IPS-NIHi7 (cell line): ENCODE measurements around the gene HNRNPA2B1.
"Not testable (repeated sequence)": the region's sequence is repeated elsewhere in the genome, so short reads cannot be mapped to it uniquely, and the experiment has no call there.

Experiments used
- DNase-seq: peaks from one replicate; pipeline ENCODE4 v3.0.0; 2012; ENCODE audit warnings: mixed read lengths; ENCODE audit errors: extremely low spot score

The HNRNPA2B1 gene

DNA sequence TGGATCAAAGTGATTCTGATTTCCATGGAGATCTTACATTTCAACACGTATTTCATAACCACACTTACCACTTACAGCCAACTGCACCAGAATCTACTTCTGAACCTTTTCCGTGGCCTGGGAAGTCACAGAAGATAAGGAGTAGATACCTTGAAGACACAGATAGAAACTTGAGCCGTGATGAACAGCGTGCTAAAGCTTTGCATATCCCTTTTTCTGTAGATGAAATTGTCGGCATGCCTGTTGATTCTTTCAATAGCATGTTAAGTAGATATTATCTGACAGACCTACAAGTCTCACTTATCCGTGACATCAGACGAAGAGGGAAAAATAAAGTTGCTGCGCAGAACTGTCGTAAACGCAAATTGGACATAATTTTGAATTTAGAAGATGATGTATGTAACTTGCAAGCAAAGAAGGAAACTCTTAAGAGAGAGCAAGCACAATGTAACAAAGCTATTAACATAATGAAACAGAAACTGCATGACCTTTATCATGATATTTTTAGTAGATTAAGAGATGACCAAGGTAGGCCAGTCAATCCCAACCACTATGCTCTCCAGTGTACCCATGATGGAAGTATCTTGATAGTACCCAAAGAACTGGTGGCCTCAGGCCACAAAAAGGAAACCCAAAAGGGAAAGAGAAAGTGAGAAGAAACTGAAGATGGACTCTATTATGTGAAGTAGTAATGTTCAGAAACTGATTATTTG is 15.3 kb downstream of the HNRNPA2B1 start:
- DNase-seq = no peak

DNA sequence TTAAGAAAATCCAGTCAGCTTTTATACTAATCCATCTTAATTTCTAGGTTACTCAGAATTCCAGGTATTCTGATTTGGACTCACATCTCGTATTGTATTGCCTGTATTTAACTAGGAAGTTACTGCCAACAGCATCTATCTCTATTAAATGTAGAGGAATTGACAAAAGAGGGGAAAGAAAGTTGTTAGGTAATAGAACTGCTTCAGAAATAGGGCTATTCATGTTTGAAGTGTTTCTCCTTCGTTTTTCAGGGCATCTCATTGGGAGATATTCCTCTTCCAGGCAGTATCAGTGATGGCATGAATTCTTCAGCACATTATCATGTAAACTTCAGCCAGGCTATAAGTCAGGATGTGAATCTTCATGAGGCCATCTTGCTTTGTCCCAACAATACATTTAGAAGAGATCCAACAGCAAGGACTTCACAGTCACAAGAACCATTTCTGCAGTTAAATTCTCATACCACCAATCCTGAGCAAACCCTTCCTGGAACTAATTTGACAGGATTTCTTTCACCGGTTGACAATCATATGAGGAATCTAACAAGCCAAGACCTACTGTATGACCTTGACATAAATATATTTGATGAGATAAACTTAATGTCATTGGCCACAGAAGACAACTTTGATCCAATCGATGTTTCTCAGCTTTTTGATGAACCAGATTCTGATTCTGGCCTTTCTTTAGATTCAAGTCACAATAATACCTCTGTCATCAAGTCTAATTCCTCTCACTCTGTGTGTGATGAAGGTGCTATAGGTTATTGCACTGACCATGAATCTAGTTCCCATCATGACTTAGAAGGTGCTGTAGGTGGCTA is 16.1 kb downstream of the HNRNPA2B1 start:
- DNase-seq = not testable (repeated sequence)

DNA sequence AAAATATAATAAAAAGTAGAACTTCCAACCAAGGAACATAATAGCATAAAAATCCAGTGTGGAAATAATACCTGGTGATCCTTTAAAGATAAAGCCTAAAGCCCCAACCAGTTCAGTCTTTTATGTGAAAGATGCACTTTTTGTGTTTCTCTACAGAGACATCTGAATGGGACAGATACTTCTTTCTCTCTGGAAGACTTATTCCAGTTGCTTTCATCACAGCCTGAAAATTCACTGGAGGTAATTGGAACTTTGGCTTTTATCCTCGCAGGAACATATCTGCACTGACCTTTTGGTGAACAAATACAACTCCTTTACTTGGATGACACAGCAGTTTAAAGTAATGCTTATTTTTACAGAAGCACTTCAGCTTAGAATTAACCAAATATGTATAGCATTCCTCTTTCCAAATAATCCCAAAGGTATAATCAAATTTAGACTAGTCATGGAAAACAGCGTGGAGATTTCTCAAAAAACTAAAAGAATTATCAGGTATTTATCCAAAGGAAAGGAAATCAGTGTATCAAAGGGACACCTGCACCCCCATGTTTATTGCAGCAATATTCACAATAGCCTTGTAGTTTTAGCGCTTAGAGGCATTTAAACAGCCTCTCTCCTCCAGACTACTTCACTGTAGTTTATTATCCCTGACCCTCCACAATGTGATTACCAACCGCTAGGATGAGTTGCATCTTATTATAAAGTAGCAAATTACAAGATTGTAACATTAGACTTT is 16.8 kb downstream of the HNRNPA2B1 start:
- no peak for DNase-seq

DNA sequence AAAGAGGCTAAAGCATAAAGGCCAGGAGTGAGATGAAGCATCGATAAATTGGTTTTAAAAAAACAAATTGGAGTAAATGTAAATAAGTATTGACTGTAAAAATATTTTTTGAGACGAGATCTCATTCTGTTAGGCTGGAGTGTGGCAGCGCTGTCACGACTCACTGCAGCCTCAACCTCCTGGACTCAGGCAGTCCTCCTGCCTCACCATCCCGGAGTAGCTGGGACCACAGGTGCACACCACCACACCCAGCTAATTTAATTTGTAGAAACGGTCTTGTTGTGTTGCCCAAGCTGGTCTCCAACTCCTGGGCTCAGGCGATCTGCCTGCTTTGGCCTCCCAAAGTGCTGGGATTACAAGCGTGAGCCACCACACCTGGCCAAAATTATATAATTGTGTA is 17.8 kb downstream of the HNRNPA2B1 start:
- no peak for DNase-seq

DNA sequence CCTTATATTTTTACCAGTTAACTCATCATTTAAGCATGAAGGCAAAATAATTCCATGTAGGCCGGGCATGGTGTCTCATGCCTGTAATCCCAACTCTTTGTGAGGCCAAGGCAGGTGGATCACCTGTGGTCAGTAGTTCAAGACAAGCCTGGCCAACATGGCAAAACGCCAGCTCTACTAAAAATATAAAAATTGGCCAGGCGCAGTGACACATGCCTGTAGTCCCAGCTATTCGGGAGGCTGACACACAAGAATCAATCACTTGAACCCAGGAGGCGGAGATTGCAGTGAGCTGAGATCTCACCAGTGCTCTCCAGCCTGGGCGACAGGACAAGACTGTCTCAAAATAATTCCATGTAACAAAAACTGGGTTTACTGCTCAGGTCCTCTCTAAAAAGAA is 18.3 kb downstream of the HNRNPA2B1 start:
- DNase-seq = no peak

DNA sequence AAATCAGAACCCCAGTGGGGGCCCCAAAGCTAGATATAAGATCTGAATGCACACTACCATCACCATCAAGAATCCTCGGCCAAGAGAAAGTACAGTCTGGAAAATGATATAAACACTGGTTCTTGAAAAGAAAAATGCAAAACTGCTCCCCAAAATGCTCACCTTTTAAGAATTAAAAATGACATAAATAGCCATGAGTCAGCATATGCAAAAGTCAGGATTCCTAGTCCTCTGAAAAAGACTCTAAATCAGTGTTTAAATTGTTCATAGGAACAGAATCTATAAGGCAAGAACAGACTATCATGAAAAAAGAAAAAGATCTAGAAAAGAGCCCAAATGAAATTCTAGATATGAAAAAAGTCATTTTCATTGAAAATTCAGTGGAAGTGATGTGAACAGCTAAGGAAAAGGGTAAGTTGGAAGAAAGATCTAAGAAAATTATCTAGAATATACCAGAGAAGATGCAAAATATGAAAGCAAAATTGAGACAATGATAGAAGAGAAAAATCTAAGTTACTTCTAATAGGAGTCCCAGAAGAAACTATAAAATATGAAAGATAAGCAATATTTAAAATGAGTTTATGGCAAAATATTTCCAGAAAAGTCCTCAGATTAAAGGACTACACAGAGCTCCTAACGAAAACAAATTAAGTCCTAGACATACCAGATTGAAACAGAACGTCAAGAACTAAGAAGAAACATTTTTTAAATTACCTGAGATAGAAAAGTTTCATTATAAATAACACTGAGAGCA is 18.9 kb downstream of the HNRNPA2B1 start:
- no peak for DNase-seq

DNA sequence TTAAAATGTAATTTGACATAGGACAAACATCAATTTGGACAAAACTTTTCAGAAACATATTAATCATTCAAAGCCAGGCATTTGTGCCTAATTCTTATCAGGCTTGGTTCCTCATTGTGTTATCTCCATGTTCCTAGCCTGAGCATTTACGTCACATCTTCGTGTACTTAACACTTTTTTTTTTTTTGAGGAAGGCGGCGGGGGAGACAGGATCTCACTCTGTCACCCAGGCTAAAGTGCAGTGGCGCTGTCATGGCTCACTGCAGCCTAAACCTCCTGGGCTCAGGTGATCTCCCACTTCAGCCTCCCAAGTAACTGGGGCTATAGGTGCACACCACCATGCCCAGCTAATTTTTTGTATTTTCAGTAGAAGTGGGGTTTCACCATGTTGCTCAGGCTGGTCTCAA is 19.8 kb downstream of the HNRNPA2B1 start:
- DNase-seq = no peak

DNA sequence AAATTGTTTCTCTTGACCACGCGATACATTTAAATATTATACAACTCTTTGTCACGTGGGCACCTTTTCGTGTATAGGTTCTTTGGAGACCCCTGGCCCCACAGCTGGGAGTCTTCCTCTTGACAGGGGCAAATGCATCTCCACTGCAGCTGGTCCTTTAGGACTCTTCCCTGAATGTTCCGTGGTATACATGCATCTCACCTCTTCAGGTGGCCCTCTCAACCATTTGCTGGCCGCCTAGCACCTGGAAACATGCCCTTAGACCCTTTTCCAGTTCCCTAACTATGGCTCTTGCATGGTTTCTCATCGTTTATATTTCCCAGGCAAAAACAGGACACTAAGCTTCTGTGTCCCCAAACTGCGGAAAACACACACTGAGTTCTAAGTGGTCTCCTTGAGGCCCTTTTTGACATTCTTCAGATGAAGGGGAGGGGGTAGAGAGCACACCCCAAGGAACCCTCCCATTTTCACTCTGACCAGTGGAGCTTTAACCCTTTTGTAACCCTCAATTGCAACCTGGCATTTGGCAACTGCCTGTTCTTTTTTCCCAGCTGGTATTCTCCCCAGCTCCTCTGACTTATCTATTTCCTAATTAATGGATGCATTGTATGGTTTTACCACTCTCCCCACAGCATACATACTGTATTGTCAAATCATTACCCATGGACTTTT is 20.6 kb downstream of the HNRNPA2B1 start:
- no peak for DNase-seq

DNA sequence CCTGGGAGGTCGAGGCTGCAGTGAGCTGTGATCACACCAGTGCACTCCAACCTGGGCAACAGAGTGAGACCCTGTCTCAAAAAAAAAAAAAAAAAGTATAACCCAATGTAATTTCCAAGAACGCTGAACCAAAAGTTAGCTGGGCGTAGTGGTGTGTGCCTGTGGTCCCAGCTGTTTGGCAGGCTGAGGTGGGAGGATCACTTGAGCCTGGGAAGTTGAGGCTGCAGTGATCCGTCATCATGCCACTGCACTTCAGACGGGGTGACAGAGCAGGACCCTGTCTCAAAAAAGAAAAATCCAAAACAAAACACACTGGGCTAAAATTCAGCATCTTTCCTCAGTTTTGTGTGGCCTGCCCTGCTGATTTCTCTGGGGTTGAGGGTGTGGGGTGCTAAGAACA is 21.1 kb downstream of the HNRNPA2B1 start:
- no peak for DNase-seq

DNA sequence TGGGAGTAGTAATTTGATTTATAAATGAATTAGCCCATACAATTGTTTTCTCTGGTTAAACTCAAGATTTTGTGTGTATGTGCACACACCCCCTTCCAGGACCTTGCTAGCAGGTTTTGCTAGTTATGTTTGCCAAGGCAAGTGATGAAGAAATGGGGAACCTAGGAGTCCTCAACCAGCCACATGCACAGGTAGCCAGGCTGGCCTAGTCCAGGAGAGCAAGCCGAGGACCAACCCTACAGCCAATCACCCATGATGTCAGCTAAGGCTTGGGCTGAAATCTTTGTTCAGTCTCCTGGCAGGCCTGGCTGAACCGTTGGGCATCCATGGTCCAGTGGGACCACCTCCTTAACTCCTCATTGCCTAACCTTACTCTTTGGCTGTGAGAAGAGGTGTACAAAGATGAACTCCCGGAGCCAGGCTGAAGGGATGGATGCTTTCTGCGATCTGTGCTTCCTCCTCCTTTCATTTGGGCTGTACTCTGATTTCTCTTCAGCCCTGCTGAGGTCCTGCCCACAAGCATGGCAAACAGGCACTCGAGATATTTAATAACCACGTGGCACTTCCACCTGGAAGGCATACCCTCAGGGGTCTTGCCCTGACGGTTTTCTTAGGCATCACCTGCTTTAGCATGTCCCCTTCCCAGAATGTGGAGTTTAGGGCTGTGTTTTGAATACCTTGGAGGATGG is 22.1 kb downstream of the HNRNPA2B1 start:
- DNase-seq = no peak

DNA sequence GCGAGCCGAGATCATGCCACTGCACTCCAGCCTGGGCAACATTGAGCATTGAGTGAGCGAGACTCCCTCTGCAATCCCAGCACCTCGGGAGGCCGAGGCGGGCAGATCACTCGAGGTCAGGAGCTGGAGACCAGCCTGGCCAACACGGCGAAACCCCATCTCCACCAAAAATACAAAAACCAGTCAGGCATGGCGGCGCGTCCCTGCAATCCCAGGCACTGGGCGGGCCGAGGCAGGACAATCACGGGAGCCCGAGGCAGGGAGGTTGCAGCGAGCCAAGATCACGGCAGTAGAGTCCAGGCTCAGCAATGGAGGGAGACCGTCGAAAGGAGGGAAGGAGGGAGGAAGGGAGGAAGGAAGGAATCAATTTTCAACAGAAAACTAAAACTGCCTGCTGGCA is 23.3 kb downstream of the HNRNPA2B1 start:
- not testable (repeated sequence) for DNase-seq

DNA sequence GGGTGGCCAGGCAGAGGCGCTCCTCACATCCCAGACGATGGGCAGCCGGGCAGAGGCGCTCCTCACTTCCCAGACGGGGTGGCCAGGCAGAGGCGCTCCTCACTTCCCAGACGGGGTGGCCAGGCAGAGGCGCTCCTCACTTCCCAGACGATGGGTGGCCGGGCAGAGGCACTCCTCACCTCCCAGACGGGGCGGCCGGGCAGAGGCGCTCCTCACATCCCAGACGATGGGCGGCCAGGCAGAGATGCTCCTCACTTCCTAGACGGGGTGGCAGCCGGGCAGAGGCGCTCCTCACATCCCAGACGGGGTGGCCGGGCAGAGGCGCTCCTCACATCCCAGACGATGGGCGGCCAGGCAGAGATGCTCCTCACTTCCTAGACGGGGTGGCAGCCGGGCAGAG is 23.9 kb downstream of the HNRNPA2B1 start:
- not testable (repeated sequence) for DNase-seq

DNA sequence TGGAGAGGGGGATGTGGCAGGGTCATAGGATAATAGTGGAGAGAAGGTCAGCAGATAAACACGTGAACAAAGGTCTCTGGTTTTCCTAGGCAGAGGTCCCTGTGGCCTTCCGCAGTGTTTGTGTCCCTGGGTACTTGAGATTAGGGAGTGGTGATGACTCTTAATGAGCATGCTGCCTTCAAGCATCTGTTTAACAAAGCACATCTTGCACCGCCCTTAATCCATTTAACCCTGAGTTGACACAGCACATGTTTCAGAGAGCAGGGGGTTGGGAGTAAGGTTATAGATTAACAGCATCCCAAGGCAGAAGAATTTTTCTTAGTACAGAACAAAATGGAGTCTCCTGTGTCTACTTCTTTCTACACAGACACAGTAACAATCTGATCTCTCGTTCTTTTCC is 24.6 kb downstream of the HNRNPA2B1 start:
- not testable (repeated sequence) for DNase-seq

DNA sequence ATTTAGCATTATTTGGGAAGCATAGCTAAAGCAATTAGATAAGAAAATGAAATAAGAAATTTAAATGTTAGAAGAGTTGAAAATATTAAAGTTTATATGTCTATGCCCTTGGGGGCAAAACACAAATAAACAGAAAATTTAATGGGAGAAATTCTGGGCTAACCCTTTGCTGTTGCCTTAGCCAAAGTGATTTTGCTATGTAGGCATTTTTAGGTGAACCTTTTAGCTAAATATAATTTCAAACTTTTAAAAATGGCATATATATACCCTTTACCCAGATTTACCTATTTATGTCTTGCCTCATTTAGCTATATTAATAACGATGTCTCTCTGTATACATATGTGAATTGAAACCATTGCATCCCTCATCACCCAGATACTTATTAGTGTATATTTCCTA is 28.5 kb downstream of the HNRNPA2B1 start:
- no peak for DNase-seq

DNA sequence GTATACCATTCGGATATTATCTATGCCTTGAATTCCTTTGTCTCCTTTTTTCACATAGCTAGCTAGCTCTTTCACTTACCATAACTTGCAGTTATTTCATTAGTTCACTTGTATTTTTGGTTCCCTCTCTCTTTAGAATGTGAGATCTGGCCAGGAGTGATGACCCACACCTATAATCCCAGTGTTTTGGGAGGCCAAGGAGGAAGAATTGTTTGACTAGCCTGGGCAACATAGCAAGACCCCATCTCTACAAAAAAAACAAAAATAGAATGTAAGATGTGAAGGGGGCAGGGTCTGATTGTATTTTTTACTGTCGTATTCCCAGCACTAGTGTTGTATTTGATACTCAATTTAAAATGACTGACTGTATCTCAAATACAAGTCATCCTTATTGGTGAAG is 28.9 kb downstream of the HNRNPA2B1 start:
- DNase-seq = no peak

DNA sequence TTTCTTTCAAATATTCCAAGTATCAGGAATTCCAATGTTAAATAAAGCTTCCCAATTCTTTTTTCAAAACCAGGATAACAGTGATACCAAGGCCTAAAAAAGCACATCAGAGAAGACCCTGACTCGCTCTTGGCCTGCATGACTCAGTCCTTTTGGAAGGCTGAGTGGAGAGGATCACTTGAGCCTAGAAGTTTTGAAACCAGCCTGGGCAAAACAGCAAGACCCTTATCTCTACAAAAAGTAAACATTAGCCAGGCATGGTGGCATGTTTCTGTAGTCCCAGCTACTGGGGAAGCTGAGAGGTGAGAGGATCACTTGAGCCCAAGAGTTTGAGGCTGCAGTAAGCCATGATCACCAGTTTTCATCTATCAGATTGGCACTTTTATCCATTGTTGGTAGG is 29.9 kb downstream of the HNRNPA2B1 start:
- no peak for DNase-seq

DNA sequence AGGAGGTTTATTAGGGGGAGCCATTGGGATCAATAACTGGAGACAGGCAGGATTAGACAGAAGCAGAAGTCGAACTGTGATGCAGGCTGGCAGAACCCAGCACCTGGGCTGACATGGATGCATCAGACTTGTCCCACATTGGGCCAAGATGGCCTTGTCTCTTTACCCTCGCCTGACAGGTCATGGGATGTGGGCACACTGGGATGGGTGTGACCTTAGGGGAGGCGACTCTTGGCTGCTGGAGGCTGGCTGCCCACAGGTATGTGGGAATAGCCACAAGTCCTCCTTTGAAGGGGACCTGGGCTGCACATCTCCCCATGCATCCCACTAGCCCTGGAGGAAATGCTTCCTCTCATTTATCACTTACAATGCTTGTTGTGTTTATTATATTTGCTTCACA is 31.3 kb downstream of the HNRNPA2B1 start:
- DNase-seq = no peak

DNA sequence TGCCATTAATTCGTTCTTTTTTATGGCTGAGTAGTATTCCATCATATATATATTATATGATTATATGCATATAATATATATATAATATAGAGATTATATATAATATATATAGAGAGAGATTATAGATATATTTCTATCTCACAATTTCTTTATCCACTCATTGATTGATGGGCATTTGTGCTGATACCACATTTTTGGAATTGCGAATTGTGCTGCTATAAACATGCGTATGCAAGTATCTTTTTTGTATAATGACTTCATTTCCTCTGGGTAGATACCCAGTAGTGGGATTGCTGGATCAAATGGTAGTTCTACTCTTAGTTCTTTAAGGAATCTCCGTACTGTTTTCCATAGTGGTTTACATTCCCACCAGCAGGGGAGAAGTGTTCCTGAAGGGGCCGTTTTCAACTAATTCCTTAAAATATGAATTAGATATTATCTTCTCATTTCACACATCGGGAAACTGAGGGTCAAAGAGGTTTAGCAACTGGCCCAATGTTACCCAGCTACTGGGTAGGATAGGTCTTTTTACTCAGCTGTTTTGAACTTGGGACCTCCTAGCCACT is 32.0 kb downstream of the HNRNPA2B1 start:
- DNase-seq = no peak

DNA sequence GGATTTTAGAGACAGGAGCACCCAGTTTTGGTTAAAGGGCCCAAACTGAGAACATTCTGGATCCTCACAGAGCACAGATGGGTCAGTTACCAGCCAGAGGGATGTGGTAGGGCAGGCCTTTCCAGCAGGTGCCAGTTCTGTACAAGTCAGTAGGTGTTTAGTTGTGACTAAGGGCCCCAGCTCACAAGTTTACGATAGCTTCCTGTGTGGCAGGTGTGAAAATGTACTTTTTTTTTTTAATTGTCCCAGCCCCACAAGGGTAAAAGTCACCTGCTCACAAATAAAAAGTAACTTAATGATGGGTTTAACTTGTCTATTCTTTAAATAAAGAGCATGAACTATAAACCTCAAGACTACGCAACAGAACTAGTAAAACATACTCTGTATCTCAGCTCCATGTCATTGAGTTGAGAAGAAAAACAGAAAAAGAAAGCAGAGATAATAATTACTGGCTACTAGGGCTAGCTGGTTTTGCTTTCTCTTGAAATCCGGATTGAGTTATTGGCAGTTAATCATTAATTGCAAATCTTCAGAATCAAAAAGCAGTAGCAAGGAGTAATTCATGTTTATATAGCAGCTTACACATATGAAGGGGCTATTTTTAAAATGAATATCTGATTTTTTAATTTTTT is 33.1 kb downstream of the HNRNPA2B1 start:
- no peak for DNase-seq
